K562 (cell line): Measurements from ENCODE around the gene YPEL1. TPM values are rescaled to one million over a fixed set of nuclear protein-coding genes. Genes with fewer than 3 reads are reported as not detected.

Experiments used
- ARID1B ChIP-seq: fragments of 450-650 bp; IDR thresholded peaks from 2 replicates; pipeline ENCODE4 v1.6.1; 2016; ENCODE audit warnings: antibody characterized with exemption, mild to moderate bottlenecking, inconsistent platforms
- BHLHE40 ChIP-seq: IDR thresholded peaks from 2 replicates; pipeline ENCODE4 v1.6.1; 2011; ENCODE audit warnings: low read length, improper control_type of control experiment
- CBFA2T3 ChIP-seq: fragments of 450-650 bp; IDR thresholded peaks from 2 replicates; pipeline ENCODE4 v1.6.1; 2017
- FOXM1 ChIP-seq, 2 experiments: fragments of 450-650 bp in 1 of 2; sonication (generic) in 1 of 2; formaldehyde crosslinking in 1 of 2; IDR thresholded peaks; 2 replicates each; pipeline versions ENCODE4 v1.6.1 to v1.9.0; 2017 to 2022; ENCODE audit warnings: low read depth in 2 of 2, mild to moderate bottlenecking in 2 of 2, missing genetic modification reagents in 1 of 2, moderate library complexity in 1 of 2
- MYC ChIP-seq, 2 experiments: fragments of 250-450 bp in 1 of 2; sonication (Bioruptor Pico) in 1 of 2; IDR thresholded peaks; 2 replicates each; pipeline versions ENCODE4 v1.5.1 to v1.6.1; 2012 to 2021; ENCODE audit warnings: low read depth in 2 of 2, borderline replicate concordance in 1 of 2, improper control_type of control experiment in 1 of 2, low read length in 1 of 2, mild to moderate bottlenecking in 1 of 2, moderate library complexity in 1 of 2
- MYNN ChIP-seq, 2 experiments: sonication (generic); formaldehyde crosslinking in 1 of 2; IDR thresholded peaks; 2 replicates each; pipeline versions ENCODE4 v1.5.0 to v1.6.1; 2016 to 2020; ENCODE audit warnings: antibody characterized with exemption in 1 of 2, missing genetic modification reagents in 1 of 2
- NFRKB ChIP-seq: fragments of 450-650 bp; IDR thresholded peaks from 2 replicates; pipeline ENCODE4 v1.6.1; 2016; ENCODE audit warnings: low read depth
- OTX1 ChIP-seq: fragments of 450-650 bp; formaldehyde crosslinking; IDR thresholded peaks from 2 replicates; pipeline ENCODE4 v1.4.0; 2022; ENCODE audit warnings: mild to moderate bottlenecking
- PPARD ChIP-seq: fragments of 250-450 bp; sonication (Bioruptor Pico); IDR thresholded peaks from 2 replicates; pipeline ENCODE4 v1.8.0; 2022; ENCODE audit warnings: inconsistent platforms, mild to moderate bottlenecking, moderate library complexity
- PTBP1 ChIP-seq: fragments of 200-400 bp; formaldehyde crosslinking; IDR thresholded peaks from 2 replicates; pipeline ENCODE4 v1.6.1; 2017; ENCODE audit warnings: low read depth, low read length
- PTTG1 ChIP-seq: fragments of 450-650 bp; IDR thresholded peaks from 2 replicates; pipeline ENCODE4 v1.6.1; 2016; ENCODE audit warnings: low read depth, mild to moderate bottlenecking, missing genetic modification characterization, missing compliant biosample characterization
- SMARCA4 ChIP-seq: fragments of 450-650 bp; IDR thresholded peaks from 2 replicates; pipeline ENCODE4 v1.6.1; 2016
- SRSF7 ChIP-seq: fragments of 200-400 bp; formaldehyde crosslinking; optimal IDR thresholded peaks from 2 replicates; pipeline ENCODE3; 2017; ENCODE audit warnings: mild to moderate bottlenecking, low read depth, low read length
- TAF7 ChIP-seq: fragments of 450-650 bp; IDR thresholded peaks from 2 replicates; pipeline ENCODE4 v1.6.1; 2016; ENCODE audit warnings: missing genetic modification characterization, missing compliant biosample characterization
- WHSC1 ChIP-seq: IDR thresholded peaks from one replicate; pipeline ENCODE4 v1.6.1; 2012; ENCODE audit warnings: low read length, control low read depth, inconsistent platforms
- ZC3H4 ChIP-seq: sonication (generic); formaldehyde crosslinking; IDR thresholded peaks from 2 replicates; pipeline ENCODE4 v1.9.0; 2021; ENCODE audit warnings: missing genetic modification reagents, borderline replicate concordance
- ZNF124 ChIP-seq: sonication (generic); formaldehyde crosslinking; IDR thresholded peaks from 2 replicates; pipeline ENCODE4 v1.8.1; 2022; ENCODE audit warnings: missing genetic modification reagents
- ZNF589 ChIP-seq: fragments of 200-800 bp; sonication (Bioruptor generic); IDR thresholded peaks from 2 replicates; pipeline ENCODE4 v1.6.1; 2016; ENCODE audit warnings: low read depth, missing genetic modification characterization, missing compliant biosample characterization
- polyA plus RNA-seq, 8 experiments: library from polyadenylated mRNA; depleted of rRNA in 4 of 8; stranded (reverse) in 5 of 8; unstranded in 3 of 8; fragments of >200 nt; fragmentation: Nextera tagmentation in 2 of 8; fragmentation: Illumina TruSeq in 1 of 8; extraction: Ambion mirVana in 2 of 8; extraction: Trizol in 1 of 8; gene quantifications; 2 replicates each; pipeline versions ENCODE4 v1.2.1 to v1.2.3, GENCODE V29; 2011 to 2014; ENCODE audit warnings: inconsistent platforms in 1 of 8, missing spikeins in 1 of 8
- total RNA-seq, 7 experiments: library from RNA; depleted of rRNA in 6 of 7; stranded (reverse); fragments of >200 nt in 6 of 7; fragmentation: Illumina TruSeq in 2 of 7; extraction: Trizol in 2 of 7; gene quantifications; 2 replicates each; pipeline versions ENCODE4 v1.2.1 to v1.2.3, GENCODE V29; 2011 to 2021; ENCODE audit warnings: low replicate concordance in 1 of 7
- TF ChIP-seq, protein P1 (sequence below), 2 experiments: fragments of 450-650 bp in 1 of 2; sonication (generic) in 1 of 2; formaldehyde crosslinking; conservative IDR thresholded peaks; 2 replicates each; pipeline versions ENCODE4 v1.4.0 to v1.8.1; 2020 to 2022; ENCODE audit warnings: mild to moderate bottlenecking in 1 of 2, missing genetic modification reagents in 1 of 2
- TF ChIP-seq, protein P2 (sequence below): fragments of 250-450 bp; sonication (Bioruptor Pico); IDR thresholded peaks from 2 replicates; pipeline ENCODE4 v1.5.0; 2021; ENCODE audit warnings: mild to moderate bottlenecking, moderate library complexity
- TF ChIP-seq, protein P3 (sequence below): sonication (generic); formaldehyde crosslinking; IDR thresholded peaks from 2 replicates; pipeline ENCODE4 v1.8.0; 2022; ENCODE audit warnings: mild to moderate bottlenecking, low read depth, missing genetic modification reagents
- TF ChIP-seq, protein P4 (sequence below), 2 experiments: fragments of 250-450 bp in 1 of 2; fragments of 450-650 bp in 1 of 2; sonication (Bioruptor Pico) in 1 of 2; IDR thresholded peaks; 2 replicates each; pipeline versions ENCODE4 v1.6.1 to v1.8.0; 2016 to 2021; ENCODE audit warnings: mild to moderate bottlenecking in 2 of 2, moderate library complexity in 2 of 2, missing compliant biosample characterization in 1 of 2, missing genetic modification characterization in 1 of 2

The YPEL1 gene
- total and polyA plus RNA-seq, 9 of the 15 experiments (the other 6 are each of a cell fraction or from before 2014, with no cell fraction given), result 0.07 to 2.2 (median 0.46) TPM

DNA sequence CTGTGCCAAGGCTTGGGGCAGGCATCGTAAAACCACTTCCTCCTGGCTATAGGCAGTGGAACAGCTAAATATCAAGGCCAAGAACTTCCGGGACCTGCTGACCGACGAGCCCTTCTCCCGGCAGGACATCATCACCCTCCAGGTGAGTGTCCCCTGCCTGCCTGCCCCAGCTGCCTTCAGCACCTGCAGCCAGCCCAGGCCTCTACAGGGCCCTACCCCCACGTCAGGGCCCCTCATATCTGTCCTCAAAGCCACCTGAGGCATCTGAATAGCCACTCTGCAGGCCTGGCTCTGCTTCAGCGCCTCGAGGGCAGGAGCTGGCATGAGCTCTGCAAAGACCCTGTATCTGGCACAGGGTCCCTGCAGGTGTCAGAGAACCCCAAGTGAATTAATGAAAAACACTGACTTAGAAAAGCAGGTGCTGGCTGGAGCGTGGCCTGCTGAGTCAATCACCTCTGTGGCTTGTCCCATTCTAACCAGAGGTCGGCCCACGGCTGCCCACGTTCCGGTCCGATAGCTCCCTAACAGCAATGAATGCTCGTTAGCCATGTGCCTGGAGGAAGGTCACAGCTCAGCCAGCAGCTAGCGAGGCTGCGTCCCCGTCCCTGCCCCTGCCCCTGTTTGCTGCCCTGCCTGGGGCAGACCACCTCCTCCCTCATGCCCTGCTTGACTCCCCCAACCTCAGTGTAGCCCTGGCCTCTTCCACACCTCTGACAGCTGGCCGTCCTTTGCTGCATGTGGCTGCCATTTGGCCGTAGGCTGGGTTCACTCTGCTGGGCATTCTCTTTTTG, 53.0 kb downstream of the YPEL1 start (continued):
- no peak for TF ChIP-seq BHLHE40
- 0 out of 2 replicates have a peak, but pooled peaks have one; percentile 9 for TF ChIP-seq PTBP1
- no peak for TF ChIP-seq SRSF7
- TF ChIP-seq NFRKB, result no peak
- no peak for TF ChIP-seq ZNF589 (CRISPR knock-in tag)
- peak; percentile 92 for TF ChIP-seq ZC3H4 (CRISPR knock-in tag)
- TF ChIP-seq, protein P1, sequence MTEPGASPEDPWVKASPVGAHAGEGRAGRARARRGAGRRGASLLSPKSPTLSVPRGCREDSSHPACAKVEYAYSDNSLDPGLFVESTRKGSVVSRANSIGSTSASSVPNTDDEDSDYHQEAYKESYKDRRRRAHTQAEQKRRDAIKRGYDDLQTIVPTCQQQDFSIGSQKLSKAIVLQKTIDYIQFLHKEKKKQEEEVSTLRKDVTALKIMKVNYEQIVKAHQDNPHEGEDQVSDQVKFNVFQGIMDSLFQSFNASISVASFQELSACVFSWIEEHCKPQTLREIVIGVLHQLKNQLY (CRISPR knock-in tag; conservative IDR thresholded peaks at IDR 0.05), result no peak
- TF ChIP-seq FOXM1 (IDR thresholded peaks at IDR 0.05; ENCODE audit: low read depth), result no peak
- peak; percentile 57; the same call in 1 of the 2 replicates for TF ChIP-seq FOXM1 (CRISPR knock-in tag; IDR thresholded peaks at IDR 0.05; ENCODE audit: low read depth)
- TF ChIP-seq CBFA2T3, result no peak
- no peak for TF ChIP-seq PPARD (CRISPR knock-in tag)
- TF ChIP-seq, protein P2, sequence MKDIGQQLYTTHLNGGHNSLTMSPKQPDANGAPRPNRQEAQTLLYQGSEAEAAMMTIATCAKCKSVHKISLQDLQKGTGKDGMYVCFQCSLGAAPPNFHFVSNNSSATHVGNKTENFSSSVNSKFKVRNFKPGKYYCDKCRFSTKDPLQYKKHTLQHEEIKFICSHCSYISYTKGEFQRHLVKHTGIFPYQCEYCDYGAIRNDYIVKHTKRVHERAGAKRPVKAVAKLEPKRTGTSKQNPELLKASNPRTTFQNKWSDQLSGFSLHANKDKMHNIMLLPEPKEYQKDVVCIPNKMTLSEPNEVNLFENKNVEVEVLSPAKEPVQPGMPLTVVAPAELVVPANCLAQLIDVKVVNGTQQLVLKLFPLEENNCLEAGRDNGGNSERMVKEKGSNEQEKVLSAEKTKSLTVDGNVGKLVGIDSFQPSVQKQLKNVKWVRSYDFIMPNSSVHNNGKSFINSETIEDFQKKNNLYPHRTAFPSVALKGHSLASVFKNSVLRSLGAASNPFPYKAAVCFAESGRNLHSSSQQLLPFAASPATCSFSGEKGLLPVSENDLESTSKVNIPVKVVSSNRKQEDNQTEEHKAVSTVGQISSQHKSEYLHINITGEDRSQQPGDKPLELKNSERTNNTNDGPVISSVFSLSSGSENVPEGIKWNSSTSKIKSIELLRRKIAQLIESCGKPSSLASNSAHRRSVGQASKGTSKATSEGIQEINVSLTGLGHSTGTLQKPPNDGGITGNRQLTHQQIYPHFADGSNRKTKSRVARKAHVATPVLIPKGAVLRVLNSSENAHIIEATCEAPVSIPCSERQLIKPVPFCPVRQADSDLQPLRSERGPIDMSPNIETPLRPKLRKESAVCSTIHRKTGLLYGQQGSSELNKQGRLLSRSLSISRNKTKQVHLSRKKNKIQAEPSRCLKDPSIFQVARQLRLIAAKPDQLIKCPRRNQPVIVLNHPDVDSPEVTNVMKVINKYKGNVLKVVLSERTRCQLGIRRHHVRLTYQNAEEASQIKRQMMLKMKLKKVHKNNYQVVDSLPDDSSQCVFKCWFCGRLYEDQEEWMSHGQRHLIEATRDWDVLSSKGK (CRISPR knock-in tag), result no peak
- TF ChIP-seq OTX1 (CRISPR knock-in tag), result no peak
- no peak for TF ChIP-seq ARID1B
- TF ChIP-seq ZNF124, result peak; percentile 58; the same call in 1 of the 2 replicates
- peak; percentile 39 for TF ChIP-seq WHSC1
- TF ChIP-seq, protein P3, sequence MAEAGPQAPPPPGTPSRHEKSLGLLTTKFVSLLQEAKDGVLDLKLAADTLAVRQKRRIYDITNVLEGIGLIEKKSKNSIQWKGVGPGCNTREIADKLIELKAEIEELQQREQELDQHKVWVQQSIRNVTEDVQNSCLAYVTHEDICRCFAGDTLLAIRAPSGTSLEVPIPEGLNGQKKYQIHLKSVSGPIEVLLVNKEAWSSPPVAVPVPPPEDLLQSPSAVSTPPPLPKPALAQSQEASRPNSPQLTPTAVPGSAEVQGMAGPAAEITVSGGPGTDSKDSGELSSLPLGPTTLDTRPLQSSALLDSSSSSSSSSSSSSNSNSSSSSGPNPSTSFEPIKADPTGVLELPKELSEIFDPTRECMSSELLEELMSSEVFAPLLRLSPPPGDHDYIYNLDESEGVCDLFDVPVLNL (CRISPR knock-in tag), result no peak; the same call in 1 of the 2 replicates
- TF ChIP-seq SMARCA4, result no peak
- no peak for TF ChIP-seq MYC (IDR thresholded peaks at IDR 0.05; ENCODE audit: low read depth, low read length)
- TF ChIP-seq MYC (CRISPR knock-in tag; IDR thresholded peaks at IDR 0.05; ENCODE audit: borderline replicate concordance, low read depth), result no peak
- no peak for TF ChIP-seq PTTG1
- TF ChIP-seq, protein P4, sequence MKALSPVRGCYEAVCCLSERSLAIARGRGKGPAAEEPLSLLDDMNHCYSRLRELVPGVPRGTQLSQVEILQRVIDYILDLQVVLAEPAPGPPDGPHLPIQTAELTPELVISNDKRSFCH (CRISPR knock-in tag; IDR thresholded peaks at IDR 0.05), result no peak
- TF ChIP-seq, protein P4 (tag; IDR thresholded peaks at IDR 0.05), result no peak
- no peak for TF ChIP-seq TAF7
- no peak for TF ChIP-seq MYNN (IDR thresholded peaks at IDR 0.05)
- peak; percentile 56; the same call in 1 of the 2 replicates for TF ChIP-seq MYNN (CRISPR knock-in tag; IDR thresholded peaks at IDR 0.05)
